ENCODE measurements around the gene DMD.

DNA sequence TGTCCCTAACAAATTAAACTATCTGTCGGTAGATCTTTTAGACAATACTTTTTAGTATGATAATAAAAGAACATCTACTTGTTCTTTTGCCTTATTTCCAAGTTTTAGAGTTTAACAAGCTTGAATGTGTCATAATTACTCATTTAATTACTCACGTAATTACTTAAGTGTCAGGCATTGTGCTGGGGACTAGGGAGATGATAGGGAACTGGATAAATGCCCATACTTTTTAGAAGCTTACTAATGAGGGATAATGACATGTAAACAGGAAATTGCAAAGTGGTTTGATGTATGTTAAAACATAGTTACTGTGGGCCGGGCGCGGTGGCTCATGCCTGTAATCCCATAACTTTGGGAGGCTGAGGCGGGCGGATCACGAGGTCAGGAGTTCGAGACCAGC, 158.3 kb downstream of the DMD start:
- no peak for TF ChIP-seq POLR2A (IDR thresholded peaks at IDR 0.05; ENCODE audit: extremely low read depth, insufficient read length)
- TF ChIP-seq, protein P1, sequence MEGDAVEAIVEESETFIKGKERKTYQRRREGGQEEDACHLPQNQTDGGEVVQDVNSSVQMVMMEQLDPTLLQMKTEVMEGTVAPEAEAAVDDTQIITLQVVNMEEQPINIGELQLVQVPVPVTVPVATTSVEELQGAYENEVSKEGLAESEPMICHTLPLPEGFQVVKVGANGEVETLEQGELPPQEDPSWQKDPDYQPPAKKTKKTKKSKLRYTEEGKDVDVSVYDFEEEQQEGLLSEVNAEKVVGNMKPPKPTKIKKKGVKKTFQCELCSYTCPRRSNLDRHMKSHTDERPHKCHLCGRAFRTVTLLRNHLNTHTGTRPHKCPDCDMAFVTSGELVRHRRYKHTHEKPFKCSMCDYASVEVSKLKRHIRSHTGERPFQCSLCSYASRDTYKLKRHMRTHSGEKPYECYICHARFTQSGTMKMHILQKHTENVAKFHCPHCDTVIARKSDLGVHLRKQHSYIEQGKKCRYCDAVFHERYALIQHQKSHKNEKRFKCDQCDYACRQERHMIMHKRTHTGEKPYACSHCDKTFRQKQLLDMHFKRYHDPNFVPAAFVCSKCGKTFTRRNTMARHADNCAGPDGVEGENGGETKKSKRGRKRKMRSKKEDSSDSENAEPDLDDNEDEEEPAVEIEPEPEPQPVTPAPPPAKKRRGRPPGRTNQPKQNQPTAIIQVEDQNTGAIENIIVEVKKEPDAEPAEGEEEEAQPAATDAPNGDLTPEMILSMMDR (IDR thresholded peaks at IDR 0.05; ENCODE audit: low read depth, low read length): no peak
- no peak for TF ChIP-seq MAX (IDR thresholded peaks at IDR 0.05; ENCODE audit: low read depth, low read length)

All from NB4 (cell line).